Measurements from ENCODE around the gene DIPK1C.

GRCh38 chr18:74480149-74480651 lies 23.1 kb upstream of the DIPK1C start:
- TF ChIP-seq CTCF (IDR thresholded peaks at IDR 0.05; ENCODE audit: insufficient read depth, low read length, poor library complexity, severe bottlenecking) (no peak), EZH2phosphoT487 (conservative IDR thresholded peaks at IDR 0.05; ENCODE audit: low read length) (no peak)

All from SU-DHL-6 (cell line).